ENCODE results near the gene MYEF2.

Gene MYEF2

DNA sequence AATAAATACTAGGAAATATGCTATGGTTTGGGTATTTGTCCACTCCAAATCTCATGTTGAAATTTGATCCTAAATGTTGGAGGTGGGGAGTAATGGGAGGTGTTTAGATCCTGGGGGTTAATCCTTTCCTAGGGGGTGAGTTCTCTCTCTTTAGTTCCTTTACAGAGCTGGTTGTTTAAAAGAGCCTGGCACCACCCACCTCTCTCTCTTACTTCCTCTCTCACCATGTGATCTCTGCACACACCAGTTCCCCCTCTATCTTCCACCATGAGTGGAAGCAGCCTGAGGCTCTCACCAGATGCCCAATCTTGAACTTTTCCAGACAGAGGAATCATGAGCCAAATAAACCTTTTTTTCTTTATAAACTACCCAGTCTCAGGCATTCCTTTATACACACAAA is 46.8 kb downstream of the MYEF2 start:
- TF ChIP-seq, protein P1, sequence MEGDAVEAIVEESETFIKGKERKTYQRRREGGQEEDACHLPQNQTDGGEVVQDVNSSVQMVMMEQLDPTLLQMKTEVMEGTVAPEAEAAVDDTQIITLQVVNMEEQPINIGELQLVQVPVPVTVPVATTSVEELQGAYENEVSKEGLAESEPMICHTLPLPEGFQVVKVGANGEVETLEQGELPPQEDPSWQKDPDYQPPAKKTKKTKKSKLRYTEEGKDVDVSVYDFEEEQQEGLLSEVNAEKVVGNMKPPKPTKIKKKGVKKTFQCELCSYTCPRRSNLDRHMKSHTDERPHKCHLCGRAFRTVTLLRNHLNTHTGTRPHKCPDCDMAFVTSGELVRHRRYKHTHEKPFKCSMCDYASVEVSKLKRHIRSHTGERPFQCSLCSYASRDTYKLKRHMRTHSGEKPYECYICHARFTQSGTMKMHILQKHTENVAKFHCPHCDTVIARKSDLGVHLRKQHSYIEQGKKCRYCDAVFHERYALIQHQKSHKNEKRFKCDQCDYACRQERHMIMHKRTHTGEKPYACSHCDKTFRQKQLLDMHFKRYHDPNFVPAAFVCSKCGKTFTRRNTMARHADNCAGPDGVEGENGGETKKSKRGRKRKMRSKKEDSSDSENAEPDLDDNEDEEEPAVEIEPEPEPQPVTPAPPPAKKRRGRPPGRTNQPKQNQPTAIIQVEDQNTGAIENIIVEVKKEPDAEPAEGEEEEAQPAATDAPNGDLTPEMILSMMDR (IDR thresholded peaks at IDR 0.05; ENCODE audit: low read depth, low read length), result no peak
- no peak for DNase-seq (ENCODE audit: low read depth in 2 of 2)
- H3K4me3 ChIP-seq (replicated peaks in 1 of 2; ENCODE audit: low read depth in 2 of 2, low read length in 2 of 2), result no peak overlapping the region

DNA sequence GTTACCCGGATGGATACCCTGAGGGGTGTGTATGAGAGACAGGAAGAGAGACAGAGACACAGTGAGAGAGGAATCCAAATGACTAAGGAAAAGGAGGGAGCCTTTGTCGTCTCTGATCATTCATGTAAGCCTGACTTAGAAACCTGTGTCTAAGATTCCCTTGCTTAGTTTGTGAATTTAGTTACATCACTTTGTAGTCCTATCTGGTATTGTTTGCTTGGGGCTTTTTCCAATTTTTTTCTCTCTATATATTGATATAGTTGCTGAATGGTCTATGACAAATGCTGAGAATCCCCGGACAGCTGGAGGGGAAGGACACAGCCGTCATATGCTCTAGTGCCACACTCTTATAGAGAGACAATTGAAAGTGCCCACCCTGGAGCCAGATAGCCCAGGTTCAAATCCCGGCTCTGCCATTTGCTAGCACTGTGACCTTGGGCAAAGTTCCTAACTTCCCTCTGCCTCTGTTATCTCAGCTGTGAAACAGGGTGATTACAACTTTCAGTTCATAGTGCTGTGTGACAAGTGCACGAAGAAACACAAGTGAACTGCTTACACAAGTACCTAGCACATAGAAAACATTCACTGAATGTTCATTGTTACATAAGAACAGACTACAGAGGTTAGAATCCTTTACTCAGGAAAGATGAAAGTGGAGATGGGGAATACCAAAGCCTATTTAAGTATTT is 51.3 kb downstream of the MYEF2 start:
- TF ChIP-seq, protein P1 (IDR thresholded peaks at IDR 0.05; ENCODE audit: low read depth, low read length), result no peak
- H3K4me3 ChIP-seq (replicated peaks in 1 of 2; ENCODE audit: low read depth in 2 of 2, low read length in 2 of 2), result no peak overlapping the region
- DNase-seq (ENCODE audit: low read depth in 2 of 2), result no peak

GRCh38 chr15:48121849-48122248 is 56.2 kb downstream of the MYEF2 start:
- DNase-seq (ENCODE audit: low read depth in 2 of 2), result no peak
- H3K4me3 ChIP-seq (replicated peaks in 1 of 2; ENCODE audit: low read depth in 2 of 2, low read length in 2 of 2), result no peak overlapping the region
- TF ChIP-seq, protein P1 (IDR thresholded peaks at IDR 0.05; ENCODE audit: low read depth, low read length), result no peak

- TF ChIP-seq, protein P1 (IDR thresholded peaks at IDR 0.05; ENCODE audit: low read depth, low read length), result no peak
- DNase-seq (ENCODE audit: low read depth in 2 of 2), result no peak
- H3K4me3 ChIP-seq (replicated peaks in 1 of 2; ENCODE audit: low read depth in 2 of 2, low read length in 2 of 2), result no peak within 1 kb of the TSS
Observed at GRCh38 chr15:48120745-48121144, 57.4 kb downstream of the MYEF2 start, which contains the start of gene SLC24A5. TSS of gene SLC24A5 (plus strand) at chr15:48120990. CDS start at chr15:48121045, 55 bp downstream.

- peak in 1 of 2 donors; percentile 8 for DNase-seq (ENCODE audit: low read depth in 2 of 2)
- TF ChIP-seq, protein P1 (IDR thresholded peaks at IDR 0.05; ENCODE audit: low read depth, low read length), result no peak
- H3K4me3 ChIP-seq (replicated peaks in 1 of 2; ENCODE audit: low read depth in 2 of 2, low read length in 2 of 2), result no peak overlapping the region
Observed at GRCh38 chr15:48119277-48119676, 58.8 kb downstream of the MYEF2 start.

- TF ChIP-seq, protein P1 (IDR thresholded peaks at IDR 0.05; ENCODE audit: low read depth, low read length), result peak; percentile 55
- peak; percentile 32 to 46 for DNase-seq (ENCODE audit: low read depth in 2 of 2)
- no peak overlapping the region for H3K4me3 ChIP-seq (replicated peaks in 1 of 2; ENCODE audit: low read depth in 2 of 2, low read length in 2 of 2)
Observed at GRCh38 chr15:48112242-48112641, 65.9 kb downstream of the MYEF2 start.
